Glomerular visceral epithelial cell (primary cell): Measurements from ENCODE around the gene SETBP1.
A peak's percentile ranks its signal among the peaks of the same experiment; 100 is the strongest.

Experiments
- DNase-seq: peaks from one replicate; pipeline ENCODE4 v3.0.0-alpha.2; 2016; ENCODE audit errors: extremely low spot score

SETBP1 gene

DNA sequence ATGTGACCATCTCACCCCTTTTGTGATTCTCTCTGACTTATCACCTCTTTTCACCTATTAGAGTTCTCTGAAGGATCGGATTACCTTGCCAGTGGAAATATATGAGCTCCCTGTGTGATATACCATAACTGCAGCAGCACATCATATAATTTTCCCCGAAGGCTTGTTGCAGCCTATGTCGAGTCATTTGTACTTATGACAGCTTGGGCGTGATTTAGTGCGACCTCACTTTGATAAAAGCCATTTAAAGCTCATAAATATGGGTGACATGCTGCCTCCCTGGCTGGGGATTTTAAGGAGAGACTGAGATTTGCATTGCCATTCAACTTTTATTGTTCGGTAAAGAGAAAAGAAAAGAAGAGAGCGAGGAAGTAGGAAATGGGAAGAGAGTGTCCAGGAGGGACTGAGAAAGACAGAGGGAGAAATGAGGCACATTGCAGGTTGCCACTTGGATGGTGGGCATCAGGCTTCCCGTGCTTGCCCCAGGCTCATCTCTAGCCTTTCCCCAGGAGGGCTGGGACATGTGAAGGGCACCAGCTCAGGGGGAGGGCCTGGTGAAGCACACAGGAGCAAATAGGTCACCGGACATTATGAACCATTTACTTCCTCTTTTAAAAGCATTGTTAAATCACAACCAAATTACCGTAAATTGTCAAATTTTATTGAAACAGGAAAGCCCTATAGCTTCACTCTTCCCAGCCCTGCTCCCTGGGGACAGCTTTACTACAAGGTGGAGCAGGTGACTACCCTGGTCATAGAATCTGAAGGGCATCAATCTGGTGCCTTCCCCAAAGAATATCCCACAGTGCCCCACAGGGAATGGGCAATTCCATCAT is 161.3 kb downstream of the SETBP1 start:
- no peak for DNase-seq

DNA sequence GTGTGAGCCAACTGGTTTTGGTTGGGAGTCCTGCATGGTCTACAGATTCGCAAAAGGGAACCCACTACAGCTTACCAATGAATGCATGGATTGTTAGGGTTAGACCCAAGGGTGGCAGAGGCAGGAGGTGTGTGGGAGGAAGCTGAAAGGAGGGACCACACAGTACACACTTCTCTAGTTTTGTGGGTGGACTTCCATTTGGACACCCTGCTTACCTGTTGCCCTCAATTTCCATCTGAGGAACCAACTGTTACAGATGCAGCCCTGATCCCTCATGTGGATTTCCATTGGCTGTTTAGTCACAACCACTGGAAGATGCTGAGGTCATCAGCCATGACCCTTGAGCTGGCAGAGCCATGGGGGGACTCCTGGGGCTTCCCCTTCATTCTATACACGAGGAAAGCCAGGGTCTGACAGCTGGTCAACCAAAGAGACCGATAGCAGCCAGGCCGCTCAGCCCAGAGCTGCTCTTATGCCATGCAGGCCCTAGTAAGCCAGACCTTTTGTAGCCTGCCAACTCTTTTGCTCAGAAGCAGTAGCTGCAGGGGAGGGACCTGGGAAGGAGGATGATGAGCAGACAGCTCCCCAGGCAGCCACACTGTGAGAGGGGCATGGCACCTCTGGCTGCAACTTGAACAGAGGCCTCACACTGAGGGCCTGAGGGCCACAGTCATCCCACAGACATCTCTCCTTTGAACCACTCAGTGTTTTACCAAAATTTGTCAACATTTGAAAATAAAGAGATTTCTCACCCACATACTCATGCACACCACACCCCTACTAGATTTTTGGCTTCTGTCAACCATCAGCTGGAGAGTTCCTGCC is 162.1 kb downstream of the SETBP1 start:
- DNase-seq = no peak

DNA sequence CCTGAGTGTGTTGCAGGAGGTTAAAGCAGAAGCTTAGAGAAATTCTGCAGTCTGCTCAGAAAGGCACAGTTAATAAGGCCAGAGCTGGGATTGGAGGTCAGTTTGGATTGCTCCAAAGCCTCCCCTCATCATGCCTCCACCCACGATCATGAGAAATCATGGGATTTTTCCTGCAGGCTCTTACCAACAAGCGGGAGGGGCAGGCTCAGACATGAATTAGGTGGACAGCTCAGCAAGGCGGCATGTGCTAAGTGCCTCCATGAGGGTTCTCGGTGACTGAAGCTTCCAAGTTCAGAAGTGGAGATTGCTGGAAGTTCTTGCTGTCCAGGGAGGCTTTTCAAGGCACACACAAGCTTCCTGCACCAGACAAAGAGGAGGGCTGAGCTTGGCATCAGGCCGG is 163.8 kb downstream of the SETBP1 start:
- DNase-seq = no peak

DNA sequence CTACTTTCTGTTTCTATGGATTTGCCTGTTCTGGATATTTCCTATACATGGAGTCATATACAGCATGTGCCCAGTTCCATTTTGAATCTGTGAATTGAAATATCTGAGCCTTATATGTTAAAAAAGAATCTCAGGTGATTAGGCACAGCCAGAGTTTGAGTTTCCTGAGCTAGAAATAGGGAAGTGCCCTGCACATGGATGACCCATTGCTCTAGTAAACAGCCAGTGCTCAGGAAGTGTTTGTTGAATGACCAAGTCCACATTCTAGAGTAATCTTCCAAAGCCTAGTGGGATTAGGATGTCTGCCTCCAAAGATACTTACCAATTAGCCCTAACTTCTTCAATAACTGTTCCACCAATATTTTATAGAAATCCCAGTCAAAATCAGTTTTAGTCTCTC is 165.8 kb downstream of the SETBP1 start:
- no peak for DNase-seq

DNA sequence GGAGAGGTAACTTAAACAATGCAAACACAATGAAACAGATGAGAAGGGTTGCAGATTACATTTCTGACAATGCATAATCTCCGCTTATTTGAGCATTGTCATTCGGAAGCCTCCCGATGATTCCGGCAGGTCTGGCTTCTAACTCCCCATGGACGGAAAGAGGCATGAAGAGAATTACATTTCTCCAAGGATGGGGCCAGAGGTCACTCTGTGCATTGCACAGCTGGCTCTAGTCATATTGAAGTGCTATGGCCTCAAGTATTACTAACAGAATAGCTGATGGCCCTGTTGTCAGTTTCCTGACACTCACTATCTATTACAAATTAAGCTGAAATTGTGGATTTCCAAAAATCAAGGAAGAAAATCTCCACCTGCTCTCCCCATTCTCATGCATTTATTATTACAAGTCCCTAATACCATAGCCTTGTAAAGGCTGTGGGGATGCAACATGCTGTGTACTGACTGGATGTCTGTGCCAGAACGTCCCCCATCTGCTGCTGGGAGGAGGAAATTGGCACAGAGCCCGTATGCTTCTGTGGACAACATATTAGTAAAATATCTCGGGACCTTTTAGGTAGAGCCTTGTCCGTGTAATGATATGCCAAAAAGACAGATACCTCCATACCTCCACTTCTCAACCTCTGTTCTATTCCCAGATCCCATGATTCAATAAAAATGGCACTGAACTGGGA is 168.1 kb downstream of the SETBP1 start:
- no peak for DNase-seq

DNA sequence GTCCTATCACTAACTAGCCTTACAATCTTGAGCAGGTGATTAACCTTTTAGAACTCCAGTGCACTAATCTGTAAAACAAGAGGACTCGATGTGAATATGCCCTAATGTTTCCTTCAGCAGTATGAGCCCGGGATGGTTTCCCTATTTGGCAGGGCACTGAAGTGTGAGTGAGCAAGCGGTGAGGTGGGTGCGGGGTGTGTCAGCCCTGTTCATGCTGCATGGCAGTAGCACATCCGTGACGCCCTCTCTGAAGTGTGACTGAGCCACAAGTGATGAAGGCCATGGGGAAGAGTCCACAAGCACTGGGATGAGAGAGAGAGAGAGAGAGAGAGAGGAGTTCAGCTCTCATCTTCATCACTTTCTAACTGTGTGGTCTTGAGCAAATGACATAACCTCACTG is 168.7 kb downstream of the SETBP1 start:
- peak; percentile 4 for DNase-seq

DNA sequence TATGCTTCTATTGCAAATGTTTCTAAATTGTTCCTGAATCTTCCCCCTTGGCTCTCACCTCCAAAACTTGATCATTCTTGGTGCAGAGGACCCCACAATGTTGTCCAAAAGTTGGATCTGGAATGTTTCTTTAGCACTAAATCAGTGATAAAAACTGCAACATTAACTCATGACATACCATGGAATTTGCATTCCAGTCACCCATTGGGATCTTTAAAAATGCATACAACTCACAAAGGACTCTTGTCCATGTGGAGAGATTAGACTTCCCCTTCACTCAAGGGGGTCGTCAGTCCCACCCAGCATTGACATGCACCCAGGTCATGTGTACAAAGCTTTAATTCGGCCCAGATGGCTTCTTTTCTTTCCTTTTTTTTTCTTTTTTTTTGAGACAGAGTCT is 169.3 kb downstream of the SETBP1 start:
- DNase-seq = no peak

DNA sequence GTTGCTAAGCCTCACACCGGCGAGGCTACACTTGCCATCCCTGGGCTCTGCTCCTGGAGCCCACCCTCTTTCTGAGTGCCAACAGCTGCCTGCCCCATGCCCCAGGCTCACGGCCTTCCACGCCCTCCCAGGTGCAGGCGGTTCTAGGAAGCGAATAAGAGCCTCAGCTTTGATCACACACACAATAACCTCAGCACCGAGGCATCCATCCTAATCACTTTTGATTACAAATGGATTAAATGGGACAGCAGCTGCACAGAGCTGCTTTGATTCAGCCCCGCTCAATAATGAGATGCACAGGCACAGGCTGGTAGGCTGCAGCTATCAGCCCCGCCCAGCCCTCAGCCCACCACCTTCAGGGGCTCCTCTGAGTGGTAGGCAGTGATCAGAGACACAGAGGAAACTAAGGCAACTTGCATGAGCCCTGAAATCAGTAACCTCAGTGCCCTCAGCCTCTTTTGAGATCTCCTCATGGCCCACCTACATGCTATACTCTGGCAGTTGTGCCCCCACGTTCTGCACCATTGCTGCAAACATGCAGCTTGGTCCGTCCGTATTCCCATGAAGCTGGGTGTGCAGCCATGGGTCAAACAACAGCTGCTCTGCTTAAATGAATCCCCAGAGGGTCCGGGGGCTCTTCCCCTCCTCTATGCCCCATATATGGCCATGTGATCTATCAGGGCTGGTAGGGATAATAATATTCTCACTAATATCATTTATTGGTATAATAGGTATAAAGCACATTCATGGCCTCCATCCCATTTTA is 171.4 kb downstream of the SETBP1 start:
- DNase-seq = no peak

DNA sequence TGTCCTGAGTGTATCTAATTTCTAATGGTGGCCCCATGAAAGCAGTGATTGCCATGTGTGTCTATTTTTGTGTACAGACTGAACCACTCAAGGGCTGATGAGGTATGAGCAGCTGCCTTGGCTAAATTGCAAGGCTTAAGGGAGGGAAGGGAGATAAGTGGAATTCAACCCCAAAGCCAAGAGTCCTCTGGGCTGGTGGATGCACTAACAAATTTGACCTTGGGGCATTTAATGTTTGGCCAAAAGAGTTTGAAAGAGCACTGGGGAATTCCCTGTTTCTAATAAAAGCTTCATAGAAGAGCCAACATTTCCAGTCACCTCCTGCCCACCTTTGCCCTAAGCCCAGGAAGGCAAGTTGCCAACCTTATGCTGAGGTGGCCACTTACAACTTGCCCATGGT is 172.1 kb downstream of the SETBP1 start:
- no peak for DNase-seq

DNA sequence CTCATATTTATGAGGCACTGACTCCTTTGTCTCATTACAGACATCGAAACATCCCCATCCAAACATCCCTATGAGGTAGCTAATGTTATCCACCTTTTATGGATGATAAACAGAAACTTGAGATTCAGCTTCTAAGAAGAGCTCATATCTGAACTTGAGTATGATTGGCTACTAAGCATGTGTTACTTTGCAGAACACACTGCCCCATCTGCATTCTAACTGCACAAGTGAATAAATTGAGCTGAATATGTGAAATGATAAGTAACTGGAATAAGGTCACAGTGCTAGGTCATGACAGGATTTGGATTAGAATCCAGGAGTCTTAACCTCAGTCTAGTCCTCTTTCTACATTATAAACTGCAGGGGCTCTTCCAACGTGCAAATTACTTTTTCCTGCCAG is 172.7 kb downstream of the SETBP1 start:
- no peak for DNase-seq

DNA sequence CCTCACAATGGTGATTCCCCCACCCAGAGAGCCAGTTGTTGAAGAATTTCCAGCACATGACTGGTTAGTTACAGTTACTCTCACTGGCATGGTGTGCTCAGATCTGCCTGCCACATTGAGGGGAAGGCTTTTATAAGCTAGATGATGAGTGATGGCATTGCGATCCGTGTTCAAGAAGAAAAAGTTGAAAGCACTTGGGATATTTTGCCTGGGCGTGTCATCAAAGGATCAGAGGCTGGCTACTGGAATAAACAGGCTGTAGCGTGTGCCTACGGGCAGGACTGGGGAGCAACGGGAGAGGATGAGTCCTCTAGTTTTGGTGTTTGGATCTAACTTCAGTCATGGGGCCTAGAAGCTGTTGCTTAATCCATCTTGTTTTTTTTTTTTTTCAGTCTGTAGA is 175.0 kb downstream of the SETBP1 start:
- no peak for DNase-seq

DNA sequence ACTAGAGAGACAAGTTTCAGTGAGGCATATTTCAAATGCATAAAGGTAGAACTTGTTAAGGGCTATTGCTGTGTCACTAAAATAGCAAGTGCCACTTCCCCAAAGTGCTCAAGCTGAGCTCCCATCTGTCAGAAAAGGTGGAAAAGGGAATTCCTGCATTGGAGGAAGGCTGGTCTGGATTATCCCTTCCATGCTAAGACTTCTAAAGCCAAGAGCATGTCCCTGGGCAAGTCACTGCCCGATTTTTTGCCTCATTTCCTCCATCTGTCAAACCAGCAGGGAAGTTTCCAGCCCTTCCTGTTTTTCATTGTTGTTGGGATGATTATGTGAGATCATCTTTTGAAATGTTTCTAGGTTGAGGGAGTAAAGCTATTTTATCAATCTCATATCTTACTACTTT is 175.5 kb downstream of the SETBP1 start:
- DNase-seq = no peak

DNA sequence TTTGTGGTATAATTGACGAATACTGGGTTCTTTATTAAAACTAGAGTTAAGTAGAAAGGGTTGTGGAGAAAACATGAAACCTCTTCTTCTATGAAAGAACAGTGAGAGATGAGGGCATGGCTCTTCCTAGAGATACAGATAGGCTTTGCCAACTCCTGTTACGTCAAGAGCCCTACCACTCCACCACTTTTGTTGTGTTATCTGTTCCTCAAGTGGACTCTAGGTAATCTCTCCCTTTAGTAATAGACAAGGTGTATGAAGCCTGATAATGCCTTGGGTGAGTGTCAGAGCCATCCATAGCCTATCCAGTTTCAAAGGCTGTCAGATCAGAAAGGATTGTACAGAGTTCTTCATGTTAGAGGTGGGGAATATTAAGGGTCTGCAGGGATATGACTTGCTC is 176.4 kb downstream of the SETBP1 start:
- DNase-seq = no peak

DNA sequence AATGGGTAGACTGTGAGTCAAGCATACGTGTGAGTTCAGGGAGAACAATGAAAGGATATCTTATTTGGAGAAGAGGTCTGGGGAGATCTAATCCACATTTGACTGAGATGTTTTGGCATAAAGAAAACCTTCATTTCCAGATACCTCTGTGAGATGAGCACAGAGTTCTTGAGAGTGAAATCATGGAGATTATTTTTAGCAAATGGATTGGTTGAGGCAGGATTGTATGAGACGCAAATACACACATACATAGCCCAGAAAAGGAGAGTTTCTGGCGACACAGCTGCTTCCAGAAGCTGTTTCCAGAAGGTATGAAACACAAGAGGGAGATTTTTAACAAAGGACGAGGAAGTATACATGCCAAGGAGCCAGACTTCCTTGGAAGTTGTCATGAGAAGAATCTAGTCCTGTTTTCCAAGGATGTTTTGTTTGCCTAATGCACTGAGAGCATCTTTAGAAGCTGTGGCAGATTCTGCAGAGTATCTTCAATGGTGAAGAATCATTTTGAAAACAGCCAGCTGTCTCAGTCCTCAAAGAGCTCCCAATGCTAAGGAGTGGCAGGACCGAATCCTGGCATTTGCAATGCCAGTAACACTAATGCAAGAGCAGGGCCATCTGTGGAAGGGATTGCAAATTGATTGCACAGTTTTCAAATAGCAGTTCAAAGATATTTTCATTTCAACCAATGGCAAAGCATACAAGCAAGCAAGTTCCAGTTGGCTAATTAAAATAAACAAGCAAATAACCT is 177.2 kb downstream of the SETBP1 start:
- DNase-seq = no peak

DNA sequence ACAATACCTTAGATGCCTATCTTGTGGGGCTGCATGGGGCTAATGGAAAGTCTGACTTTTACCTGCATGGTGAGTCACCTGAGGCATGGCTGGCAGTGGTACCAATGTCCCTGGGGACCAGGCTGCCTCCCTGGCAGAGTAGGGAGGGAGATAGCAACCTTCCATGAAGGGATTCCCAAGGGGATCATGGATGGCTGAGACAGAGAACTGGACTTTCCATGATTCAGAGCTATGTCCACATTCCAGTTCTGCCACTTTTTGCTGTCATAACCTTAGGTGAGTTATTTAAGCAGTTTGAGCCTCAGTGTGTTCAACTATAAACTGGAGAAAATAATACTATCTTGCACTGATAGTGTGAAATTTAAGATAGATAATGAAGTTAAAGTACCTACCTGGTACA is 178.6 kb downstream of the SETBP1 start:
- DNase-seq = no peak

DNA sequence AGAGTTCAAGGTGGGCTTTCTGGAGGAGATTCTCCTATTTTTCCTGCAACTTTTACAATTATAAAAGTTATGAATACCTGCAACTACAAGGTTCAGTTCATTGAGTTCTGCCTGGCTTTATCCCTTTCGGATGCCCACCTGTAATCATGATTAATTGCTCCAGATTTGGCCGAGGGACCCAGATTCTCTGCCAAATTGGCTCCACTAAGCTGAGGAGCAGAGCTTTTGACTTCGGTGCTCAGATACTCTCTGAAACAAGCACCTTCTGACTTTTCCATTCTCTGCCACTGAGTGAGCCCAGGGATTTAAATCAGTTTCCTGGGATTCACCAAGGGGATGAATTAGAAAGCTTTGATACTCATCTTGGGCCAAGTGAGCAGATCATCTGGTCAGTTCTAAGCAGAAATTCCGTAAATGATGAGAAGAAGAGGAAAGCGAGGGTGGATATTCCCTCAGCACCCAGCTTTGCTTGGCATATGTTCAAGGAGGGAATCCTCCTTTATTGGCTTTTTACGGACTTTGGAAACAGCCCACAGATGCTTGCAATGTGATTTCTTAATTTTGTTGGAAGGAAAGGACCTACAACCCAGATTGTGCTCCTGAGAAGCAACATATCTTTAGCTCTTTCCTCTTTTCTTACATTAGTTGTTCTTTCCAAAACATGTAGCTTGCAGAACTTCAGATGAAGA is 179.2 kb downstream of the SETBP1 start:
- DNase-seq = no peak

DNA sequence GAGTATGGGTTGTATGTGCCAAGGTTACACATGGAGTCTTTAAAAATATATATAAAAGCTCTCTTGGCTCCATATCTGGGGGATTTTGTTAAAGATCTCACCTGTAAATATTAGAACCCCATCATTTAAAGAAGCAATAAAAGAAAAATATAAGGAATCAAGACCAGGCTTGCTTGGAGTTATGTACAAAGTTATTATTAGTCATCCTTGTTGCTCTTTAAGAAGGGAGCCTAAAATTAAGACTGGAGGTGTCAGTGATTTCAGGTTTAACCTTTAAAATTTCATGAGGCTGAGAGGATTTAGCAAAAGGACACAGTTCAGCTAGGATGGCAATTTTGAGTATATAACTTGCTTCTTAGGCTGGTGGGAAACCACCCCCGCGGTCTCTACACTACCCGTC is 181.4 kb downstream of the SETBP1 start:
- DNase-seq = no peak

DNA sequence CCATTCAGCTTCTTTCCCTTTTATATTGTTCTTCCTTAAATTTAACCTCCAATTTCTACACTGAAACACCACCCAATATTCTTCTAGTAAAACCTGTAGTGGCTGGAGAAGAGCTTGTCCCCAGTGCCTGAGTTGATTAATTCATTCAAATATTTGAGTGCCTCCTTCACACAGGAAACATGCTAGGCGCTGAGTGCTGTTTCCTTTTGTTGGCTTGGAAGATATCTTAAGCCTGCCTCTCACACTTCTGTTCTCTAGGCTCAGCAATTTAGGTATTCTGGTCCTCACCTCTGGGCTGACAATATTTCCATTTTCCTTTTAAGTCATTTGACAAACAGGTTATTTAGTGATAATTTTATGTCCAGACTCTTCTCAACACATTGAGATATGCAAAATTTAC is 185.4 kb downstream of the SETBP1 start:
- DNase-seq = no peak

DNA sequence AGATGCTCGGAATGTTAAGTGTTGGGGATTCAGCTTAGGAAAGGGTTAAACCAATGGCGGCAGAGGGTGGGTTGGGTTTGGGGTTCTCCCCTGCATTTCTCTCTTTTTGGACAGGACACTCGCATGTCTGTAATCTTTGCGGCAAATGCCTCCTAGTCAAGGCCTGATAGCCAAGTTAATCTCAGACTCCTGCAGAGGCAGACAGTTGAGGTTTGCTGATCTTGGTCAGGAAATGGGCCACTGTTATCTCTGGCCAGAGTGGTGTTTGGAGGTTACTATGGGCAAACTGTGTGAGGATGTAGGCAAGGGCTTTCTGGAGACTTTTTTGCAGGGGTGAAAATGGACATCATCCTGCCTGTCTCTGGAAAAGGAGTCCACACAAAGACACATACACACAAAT is 188.8 kb downstream of the SETBP1 start:
- DNase-seq = no peak
